ENCODE data around the gene ABHD11.

ABHD11 gene

GRCh38 chr7:73700581-73701134, 37.9 kb downstream of the ABHD11 start:
- no peak for DNase-seq

GRCh38 chr7:73700069-73700423, 38.6 kb downstream of the ABHD11 start:
- no peak for DNase-seq

GRCh38 chr7:73699370-73700068, 39.1 kb downstream of the ABHD11 start:
- DNase-seq, result no peak

GRCh38 chr7:73698410-73698809, 40.2 kb downstream of the ABHD11 start:
- no peak for DNase-seq

- no peak for DNase-seq
These were observed 42.2 kb downstream of the ABHD11 start for GRCh38 chr7:73696372-73696771.

GRCh38 chr7:73690646-73691045, 48.0 kb downstream of the ABHD11 start:
- no peak for DNase-seq

- DNase-seq, result no peak
These were observed 50.3 kb downstream of the ABHD11 start for GRCh38 chr7:73688288-73688687.

Data from stimulated activated CD4-positive, alpha-beta T cell treated with anti-CD3 and anti-CD28 coated beads, Interleukin-4, amount 100 ng/mL, for 24 hours (primary cell).